Measurements from ENCODE around the gene TUFT1. TPM values are rescaled to one million over a fixed set of nuclear protein-coding genes. Genes with fewer than 3 reads are reported as not detected.

TUFT1 gene
- total and polyA plus RNA-seq, 2 of the 13 experiments (the other 11 are each of a cell fraction or from before 2014, with no cell fraction given): 6.4 to 7.3 TPM

- TF ChIP-seq YY1 (IDR thresholded peaks at IDR 0.05; ENCODE audit: insufficient read depth, insufficient replicate concordance, low read depth, low read length) (no peak), FOXC1 (CRISPR knock-in tag; IDR thresholded peaks at IDR 0.05; ENCODE audit: borderline replicate concordance) (no peak), KLF16 (CRISPR knock-in tag; IDR thresholded peaks at IDR 0.05) (no peak), ZNF329 (CRISPR knock-in tag; IDR thresholded peaks at IDR 0.05; ENCODE audit: low read depth) (no peak), ZMYM3 (CRISPR knock-in tag; IDR thresholded peaks at IDR 0.05) (no peak), ZBTB21 (CRISPR knock-in tag; IDR thresholded peaks at IDR 0.05) (no peak), ZFP1 (CRISPR knock-in tag; IDR thresholded peaks at IDR 0.05) (no peak), PRPF4 (IDR thresholded peaks at IDR 0.05; ENCODE audit: low read depth, low read length, poor library complexity, severe bottlenecking) (no peak), RERE (CRISPR knock-in tag; IDR thresholded peaks at IDR 0.05; ENCODE audit: low read depth) (no peak), HOXA9 (CRISPR knock-in tag; IDR thresholded peaks at IDR 0.05; ENCODE audit: borderline replicate concordance) (no peak), FLYWCH1 (CRISPR knock-in tag; IDR thresholded peaks at IDR 0.05) (no peak), PAWR (CRISPR knock-in tag; IDR thresholded peaks at IDR 0.05; ENCODE audit: borderline replicate concordance) (no peak), POLR2AphosphoS2 (IDR thresholded peaks at IDR 0.05; ENCODE audit: low read depth, low read length) (no peak), BCL6 (CRISPR knock-in tag; IDR thresholded peaks at IDR 0.05) (peak; percentile 21; the same call in 1 of the 2 replicates), ZFP36L1 (CRISPR knock-in tag; IDR thresholded peaks at IDR 0.05) (no peak), SKI (IDR thresholded peaks at IDR 0.05; ENCODE audit: partially characterized antibody) (peak; percentile 55), ZNF232 (CRISPR knock-in tag; IDR thresholded peaks at IDR 0.05; ENCODE audit: borderline replicate concordance) (no peak), ZZZ3 (CRISPR knock-in tag; IDR thresholded peaks at IDR 0.05; ENCODE audit: borderline replicate concordance) (no peak), ZNF549 (CRISPR knock-in tag; IDR thresholded peaks at IDR 0.05) (no peak), ZNF225 (CRISPR knock-in tag; IDR thresholded peaks at IDR 0.05) (no peak), MAFK (conservative IDR thresholded peaks at IDR 0.05 in 1 of 2, IDR thresholded peaks at IDR 0.05 in 1 of 2; ENCODE audit: low read length in 2 of 2) (0 out of 4 replicates have a peak, but pooled peaks of 1 of the 2 experiments have one; percentile 15), PATZ1 (CRISPR knock-in tag; IDR thresholded peaks at IDR 0.05) (peak; percentile 86), ZNF205 (CRISPR knock-in tag; IDR thresholded peaks at IDR 0.05) (no peak)
These were observed 56.3 kb downstream of the TUFT1 start (continued) for GRCh38 chr1:151596166-151596953.
